Stomach (tissue), 4 donors: Measurements from ENCODE around the gene GOLGA6A.
"Not testable (repeated sequence)": the region's sequence is repeated elsewhere in the genome, so short reads cannot be mapped to it uniquely, and the experiment has no call there.

Source experiments
- CTCF ChIP-seq, 7 experiments: fragments of 450-650 bp in 4 of 7; fragments of 200-600 bp in 3 of 7; sonication (generic) in 3 of 7; IDR thresholded peaks; one replicate each; pipeline ENCODE4 v1.5.1; 2016 to 2019; ENCODE audit warnings: antibody characterized with exemption in 7 of 7, control low read depth in 2 of 7, mild to moderate bottlenecking in 1 of 7
- EP300 ChIP-seq: sonication (generic); formaldehyde crosslinking; IDR thresholded peaks from one replicate; pipeline ENCODE4 v1.6.1; 2017; ENCODE audit warnings: antibody characterized with exemption
- POLR2A ChIP-seq, 4 donors: fragments of 450-650 bp; IDR thresholded peaks; one replicate each; pipeline ENCODE4 v1.6.1; 2016; ENCODE audit warnings: antibody characterized with exemption in 4 of 4, control low read depth in 2 of 4, mild to moderate bottlenecking in 1 of 4, moderate library complexity in 1 of 4
- POLR2AphosphoS5 ChIP-seq, 3 donors: sonication (generic); formaldehyde crosslinking; IDR thresholded peaks; one replicate each; pipeline ENCODE4 v1.6.1; 2016; ENCODE audit warnings: antibody characterized with exemption in 3 of 3

DNA sequence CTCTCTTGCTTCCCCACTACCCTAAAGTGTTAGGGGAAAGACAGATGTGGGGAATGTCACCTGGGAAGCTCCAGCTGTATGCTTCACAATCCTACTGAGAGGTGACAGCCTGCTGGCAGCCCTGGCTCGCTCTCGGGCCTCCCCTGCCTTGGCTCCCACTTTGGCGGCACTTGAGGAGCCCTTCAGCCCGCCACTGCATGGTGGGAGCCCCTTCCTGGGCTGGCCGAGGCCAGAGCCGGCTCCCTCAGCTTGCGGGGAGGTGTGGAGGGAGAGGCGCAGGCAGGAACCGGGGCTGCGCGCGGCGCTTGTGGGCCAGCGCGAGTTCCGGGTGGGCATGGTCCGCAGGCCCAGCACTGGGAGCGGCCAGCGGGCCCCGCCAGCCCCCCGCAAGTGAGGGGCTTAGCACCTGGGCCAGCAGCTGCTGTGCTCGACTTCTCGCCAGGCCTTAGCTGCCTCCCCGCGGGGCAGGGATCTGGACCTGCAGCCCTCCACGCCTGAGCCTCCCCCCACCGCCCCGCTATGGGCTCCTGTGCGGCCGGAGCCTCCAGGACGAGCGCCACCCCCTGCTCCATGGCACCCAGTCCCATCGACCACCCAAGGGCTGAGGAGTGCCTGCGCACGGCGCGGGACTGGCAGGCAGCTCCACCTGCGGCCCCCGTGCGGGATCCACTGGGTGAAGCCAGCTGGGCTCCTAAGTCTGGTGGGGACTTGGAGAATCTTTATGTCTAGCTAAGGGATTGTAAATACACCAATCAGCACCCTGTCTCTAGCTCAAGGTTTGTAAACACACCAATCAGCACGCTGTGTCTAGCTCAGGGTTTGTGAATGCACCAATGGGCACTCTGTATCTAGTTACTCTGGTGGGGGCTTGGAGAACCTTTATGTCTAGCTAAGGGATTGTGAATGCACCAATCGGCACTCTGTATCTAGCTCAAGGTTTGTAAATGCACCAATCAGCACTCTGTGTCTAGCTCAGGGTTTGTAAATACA, 29.8 kb downstream of the GOLGA6A start:
- TF ChIP-seq POLR2A (IDR thresholded peaks at IDR 0.05); CTCF (IDR thresholded peaks at IDR 0.05); POLR2AphosphoS5 (IDR thresholded peaks at IDR 0.05); EP300: not testable (repeated sequence)
